GM18526 (cell line): ENCODE measurements around the gene USP9X.

Experiments
- POLR2A ChIP-seq: IDR thresholded peaks from 3 replicates; pipeline ENCODE4 v1.6.1; 2011; ENCODE audit not compliant: insufficient read length; ENCODE audit errors: extremely low read depth

Gene USP9X

DNA sequence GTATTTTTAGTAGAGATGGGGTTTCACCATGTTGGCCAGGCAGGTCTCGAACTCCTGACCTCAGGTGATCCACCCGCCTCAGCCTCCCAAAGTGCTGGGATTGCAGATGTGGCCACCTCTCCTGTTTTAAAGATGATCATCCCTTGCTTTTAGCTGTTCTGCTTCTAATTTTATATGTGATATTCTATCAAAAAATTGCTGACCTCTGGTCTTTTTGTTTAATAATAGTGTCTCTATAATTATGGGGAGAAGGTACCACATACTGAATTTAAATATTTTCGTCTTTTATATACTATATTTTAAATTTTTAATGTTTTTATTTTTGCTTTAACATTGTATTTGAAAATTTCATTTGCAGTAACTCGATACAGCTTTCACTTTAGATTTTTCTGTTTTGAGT, 15.6 kb downstream of the USP9X start:
- TF ChIP-seq POLR2A: no peak

DNA sequence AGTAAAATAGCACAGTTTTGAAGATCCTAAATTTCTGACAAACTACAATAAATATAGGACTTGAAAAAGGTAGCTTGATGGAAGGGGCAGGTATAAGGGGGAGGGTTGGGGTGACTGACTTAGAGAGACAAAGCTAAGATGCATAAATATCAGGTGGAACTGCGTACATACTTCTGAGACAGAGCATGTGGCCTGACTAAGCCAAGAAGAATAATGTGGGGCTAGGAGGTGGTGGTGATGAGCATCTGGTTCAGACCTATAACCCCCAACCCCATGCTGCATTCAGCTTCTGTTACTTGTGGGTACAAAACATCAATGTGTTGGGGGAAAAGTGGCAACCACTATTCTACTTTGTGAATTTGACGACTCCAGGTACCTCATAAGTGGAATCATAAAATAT, 19.8 kb downstream of the USP9X start:
- no peak for TF ChIP-seq POLR2A

DNA sequence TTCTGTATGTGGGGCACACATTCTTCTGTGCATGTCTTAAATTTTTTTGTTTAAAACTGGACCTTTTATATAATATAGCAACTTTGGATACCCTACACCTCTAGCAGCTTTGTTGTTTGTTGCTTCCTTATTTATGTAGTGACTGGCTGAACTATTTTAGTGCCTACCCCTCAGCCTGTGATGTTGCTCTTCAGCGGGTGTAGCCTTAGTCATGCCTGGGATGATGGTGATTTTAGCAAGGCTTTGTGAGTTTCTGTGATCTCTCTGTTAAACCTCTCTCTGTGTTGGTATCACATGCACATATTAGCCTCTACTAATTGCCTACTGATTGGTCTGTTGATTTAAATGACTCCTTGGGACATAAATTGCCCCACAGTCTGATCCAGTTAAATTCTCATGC, 22.8 kb downstream of the USP9X start:
- no peak for TF ChIP-seq POLR2A

DNA sequence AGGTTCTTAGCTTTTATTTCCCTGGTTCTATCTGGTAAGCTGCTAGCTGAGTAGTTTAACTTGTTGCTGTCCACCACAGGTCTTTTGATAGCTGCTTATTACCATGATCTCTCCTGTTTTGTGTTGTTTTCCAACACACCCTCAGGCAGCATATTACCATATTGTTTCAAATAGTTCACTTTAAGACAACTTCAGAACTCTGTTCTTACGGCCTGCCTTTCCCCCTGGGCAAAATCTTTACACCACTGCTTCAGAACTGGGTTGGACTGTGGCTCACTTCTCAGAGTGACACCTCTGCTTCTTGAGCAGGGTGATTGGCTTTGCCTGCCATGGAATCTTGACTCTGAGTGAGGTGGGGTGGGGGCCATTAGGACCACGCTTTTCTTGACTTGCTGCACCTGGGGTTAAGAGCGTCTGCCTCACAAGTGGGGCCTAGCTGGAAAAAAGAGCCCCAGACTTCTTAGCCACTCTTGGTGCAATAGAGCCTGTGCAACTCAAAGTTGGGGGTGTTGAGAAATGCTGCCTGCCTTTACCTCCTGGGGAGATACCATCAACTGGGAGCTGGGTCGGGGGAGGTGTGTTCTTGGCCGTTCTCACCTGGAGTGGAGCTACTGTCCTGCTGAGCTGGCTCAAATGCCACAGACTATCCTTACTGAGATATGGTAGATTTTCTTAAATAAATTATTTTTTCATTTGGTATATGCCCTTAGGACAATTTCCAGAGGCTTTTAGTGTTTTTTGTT, 23.4 kb downstream of the USP9X start:
- no peak for TF ChIP-seq POLR2A

DNA sequence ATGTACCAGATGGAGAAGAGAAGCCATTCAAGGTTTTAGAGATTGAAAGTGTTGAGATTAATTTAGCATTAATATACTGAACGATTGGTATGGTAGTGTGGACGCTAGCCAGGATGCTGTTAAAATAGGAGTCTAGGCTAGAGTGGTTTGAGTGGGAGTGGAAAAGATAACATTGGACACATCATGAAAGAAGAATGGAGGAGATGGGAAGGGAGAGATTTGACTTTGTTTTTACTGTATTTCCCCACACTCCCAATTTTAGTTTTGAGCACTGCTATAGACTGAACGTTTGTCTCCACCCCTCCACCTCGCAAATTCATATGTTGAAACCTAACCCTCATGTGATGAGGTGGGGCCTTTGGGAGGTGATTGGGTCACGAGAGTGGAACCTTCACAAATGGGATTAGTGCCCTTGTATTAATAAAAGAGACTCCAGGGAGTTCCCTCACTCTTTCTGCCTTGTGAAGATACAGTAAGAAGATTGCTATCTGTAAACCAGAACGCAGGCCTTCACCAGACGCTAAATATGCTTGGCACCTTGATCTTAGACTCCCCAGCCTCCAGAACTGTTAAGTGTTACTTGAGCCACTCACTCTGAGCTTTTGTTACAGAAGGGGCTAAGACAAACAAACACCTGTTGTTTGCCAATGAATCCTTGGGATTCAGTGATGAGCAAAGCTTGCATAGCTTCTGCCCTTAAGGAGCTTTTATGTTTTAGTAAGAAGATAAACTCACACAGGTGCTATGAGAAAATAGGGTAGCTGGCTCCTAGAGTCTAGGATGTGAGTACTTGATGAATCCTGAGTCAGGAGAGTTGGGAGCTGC, 25.8 kb downstream of the USP9X start:
- no peak for TF ChIP-seq POLR2A

DNA sequence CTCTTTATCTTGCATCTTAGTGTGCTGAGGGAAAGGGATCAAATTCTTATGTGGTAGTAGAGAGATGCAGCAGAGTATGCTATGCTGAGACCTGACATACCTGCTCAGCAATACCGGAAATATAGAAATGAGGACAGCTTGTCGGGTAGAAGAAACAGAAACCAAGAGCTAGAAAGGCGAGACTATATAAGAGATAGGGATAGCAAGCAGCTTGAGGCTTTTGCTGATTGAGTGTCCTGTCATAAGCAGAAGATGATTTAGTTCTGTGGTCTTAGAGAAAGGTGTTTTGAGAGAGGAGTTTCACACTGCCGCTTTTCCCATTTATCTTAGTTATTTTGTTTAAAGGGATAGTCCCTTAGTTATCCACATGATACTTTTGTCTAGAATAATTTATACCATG, 31.7 kb downstream of the USP9X start:
- TF ChIP-seq POLR2A: no peak

DNA sequence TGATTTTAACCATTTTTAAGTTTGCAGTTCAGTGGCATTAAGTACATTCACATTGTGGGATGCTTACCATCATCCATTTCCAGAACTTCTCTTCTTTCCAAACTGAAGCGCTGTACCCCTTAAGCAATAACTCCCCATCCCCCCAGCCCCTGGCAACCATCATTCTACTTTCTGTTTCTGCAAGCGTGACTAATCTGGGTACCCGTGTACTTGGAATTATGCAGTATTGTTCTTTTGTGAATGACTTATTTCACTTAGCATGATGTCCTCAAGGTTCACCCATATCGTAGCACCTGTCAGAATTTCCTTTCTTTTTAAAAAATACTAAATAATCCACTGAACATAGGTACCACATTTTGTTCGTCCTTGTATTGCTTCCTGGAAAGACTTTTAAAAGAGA, 32.9 kb downstream of the USP9X start:
- TF ChIP-seq POLR2A: no peak

DNA sequence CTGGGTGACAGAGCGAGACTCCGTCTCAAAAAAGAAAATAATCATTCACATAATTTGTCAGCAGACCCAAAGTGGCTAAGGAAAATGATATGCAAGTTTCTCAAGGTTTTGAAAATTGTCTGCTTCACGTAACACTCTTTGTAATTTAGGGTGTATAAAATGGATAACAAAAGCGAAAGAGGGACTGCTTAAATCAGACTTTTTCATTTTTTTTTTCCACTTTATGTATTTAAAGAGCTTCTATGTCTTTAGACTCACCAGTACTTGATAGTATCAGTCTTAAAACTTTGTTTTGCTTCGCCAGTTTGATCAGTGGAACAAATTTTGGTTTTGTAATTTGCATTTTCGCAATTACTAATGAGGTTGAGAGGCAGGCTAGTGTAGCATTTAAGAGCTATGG, 34.6 kb downstream of the USP9X start:
- TF ChIP-seq POLR2A: no peak

DNA sequence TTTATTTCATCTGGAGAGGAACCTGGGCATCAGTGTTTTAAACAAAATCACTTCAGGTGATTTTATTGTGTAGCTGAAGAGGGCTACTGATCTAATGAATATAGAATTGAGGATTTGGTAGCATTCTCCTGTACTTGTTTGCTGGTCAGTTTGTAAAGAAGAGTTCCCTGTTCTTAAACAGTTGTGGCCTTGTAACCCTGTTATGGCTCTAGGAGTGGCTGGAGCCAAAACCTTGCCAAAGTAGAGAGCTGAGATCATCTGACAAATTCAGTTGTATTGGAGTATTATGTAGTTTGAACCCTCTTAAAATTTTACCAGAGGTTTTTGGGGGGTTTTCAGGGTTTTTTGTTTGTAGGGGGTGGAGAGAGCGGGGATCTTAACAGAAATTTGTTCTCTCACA, 36.5 kb downstream of the USP9X start:
- no peak for TF ChIP-seq POLR2A

DNA sequence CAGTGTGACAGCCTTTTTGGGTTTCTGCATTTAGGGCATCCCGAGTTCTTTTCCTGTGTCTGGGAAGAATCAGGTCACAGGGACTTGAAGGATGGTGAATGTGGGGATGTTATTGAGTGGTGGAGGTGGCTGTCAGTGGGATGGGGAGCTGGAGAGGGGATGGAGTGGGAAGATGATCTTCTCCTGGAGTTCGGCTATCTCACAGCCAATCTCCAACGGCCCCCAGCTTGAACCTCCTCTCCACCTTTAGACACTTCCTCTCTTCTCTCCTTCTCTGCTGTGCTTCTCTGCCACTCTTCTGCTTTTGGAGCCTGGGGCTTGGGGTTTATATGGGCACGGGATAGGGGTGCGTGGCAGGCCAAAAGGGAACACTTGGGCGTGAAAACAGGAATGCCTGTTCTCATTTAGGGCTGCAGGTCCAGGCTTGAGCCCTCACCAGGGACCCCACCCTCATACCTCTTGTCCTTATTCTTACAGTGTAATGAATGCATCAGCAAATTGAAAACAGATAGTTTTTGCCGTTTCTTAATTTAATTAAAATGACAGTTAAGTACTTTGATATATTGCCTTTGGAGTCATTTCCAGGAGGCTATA, 37.5 kb downstream of the USP9X start:
- TF ChIP-seq POLR2A: no peak

DNA sequence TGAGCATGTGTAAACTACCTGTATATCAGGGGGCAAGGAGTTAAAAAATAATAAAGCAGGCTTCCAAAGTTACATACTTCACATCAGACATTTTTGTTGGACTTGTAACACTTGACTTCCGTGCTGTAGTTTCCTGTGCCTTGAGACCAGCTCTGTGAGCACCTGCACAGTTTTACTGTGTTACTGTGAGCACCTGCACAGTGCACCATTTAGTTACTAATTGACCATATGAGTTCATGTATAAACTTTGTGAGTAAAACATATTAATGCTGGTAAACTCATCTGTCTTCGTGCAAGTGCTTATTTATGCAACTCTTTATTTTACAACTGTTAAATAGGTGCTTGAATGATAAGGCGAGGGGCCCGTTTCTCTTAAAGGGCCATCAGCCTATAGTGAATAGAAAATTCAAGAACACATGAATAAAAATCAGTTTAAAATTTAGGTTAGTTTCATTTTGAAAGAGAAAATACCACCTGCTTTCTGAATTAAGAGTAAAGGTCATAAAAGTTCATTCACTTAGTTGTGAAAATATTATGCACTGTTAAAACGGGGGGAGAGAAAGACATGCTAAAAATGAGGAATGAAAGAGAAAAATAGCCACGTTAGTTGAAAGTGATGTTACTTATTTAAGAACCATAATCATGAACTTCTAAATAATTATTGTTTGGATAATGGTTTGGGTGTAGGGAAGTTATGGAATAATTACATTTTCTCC, 42.4 kb downstream of the USP9X start:
- no peak for TF ChIP-seq POLR2A

DNA sequence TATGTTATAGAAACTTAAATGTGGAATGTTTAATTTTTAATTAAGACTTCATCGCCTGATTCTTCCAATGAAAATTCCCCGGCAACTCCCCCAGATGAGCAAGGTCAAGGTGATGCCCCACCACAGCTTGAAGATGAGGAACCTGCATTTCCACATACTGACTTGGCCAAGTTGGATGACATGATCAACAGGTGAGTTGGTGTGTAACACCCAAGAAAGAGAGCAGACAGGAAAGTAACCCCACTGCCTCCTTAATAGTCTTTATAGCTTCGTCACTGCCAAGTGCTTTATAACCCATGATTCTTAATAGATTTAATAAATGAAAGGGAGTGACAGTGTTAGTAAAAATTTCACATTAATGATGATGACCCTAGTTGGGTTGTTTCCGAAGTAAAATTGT, 43.7 kb downstream of the USP9X start:
- TF ChIP-seq POLR2A: no peak

DNA sequence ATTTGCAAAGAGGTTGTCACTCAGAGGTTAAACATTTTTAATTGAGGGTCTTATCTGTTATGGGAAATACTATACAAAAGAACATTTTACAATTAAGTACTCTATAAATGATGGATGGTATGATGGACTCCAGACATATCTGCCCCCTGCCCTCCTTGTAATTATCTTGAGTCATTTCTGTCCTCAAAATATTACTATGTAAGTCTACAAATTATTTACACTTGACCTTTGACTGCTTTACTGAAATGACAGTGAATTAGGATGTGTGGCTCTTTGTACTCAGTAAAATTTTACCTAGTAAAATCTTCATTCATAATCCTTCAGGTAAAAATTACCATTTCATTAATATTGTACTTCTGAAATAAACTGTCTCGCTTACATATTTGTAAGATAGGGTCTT, 46.5 kb downstream of the USP9X start:
- no peak for TF ChIP-seq POLR2A

DNA sequence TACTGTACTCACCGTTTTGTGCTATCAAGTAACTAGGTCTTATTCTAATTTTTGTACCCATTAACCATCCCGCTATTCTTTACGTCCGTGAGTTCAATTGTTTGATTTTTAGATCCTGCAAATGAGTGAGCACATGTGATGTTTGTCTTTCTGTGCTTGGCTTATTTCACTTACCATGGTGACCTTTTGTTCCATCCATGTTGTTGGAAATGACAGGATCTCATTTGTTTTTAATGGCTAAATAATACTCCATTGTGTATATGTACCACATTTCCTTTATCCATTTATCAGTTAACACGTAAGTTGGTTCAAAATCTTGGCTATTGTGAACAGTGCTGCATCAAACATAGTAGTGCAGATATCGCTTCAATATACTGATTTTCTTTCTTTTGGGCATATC, 48.3 kb downstream of the USP9X start:
- TF ChIP-seq POLR2A: no peak

DNA sequence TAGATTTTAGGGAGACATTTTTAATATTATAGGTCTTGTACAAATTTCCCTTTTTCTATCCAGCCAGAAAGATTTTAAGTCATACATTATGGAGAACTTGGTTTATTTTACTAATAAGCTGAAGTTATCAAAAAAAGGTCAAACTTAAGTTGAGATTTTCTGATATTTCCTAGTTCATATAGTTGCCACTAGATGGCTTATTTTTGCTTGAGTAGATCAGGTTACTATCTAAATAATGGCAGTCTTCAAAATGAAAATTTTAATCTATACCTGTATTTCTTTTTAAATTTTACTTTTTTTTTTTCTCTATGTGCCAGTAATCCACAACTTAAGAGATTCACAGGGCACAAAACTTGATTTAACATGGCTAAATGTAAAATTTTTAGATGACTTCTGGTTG, 52.3 kb downstream of the USP9X start:
- TF ChIP-seq POLR2A: no peak
